Endothelial cell of umbilical vein (primary cell): ENCODE data around the gene CPNE6.

Source experiments
- CTCF ChIP-seq, 2 donors: IDR thresholded peaks; 1 replicate in 1 of 2; 2 replicates in 1 of 2; pipeline ENCODE4 v1.5.1; 2011; ENCODE audit warnings: low read length in 2 of 2, mild to moderate bottlenecking in 2 of 2, moderate library complexity in 2 of 2, control low read depth in 1 of 2, inconsistent platforms in 1 of 2, low read depth in 1 of 2; ENCODE audit not compliant: insufficient read depth in 1 of 2; ENCODE audit errors: extremely low read depth in 1 of 2
- EZH2 ChIP-seq: IDR thresholded peaks from 2 replicates; pipeline ENCODE4 v1.6.1; 2012; ENCODE audit warnings: borderline replicate concordance, low read depth, mild to moderate bottlenecking, moderate library complexity, low read length, inconsistent platforms; ENCODE audit not compliant: severe bottlenecking
- FOS ChIP-seq: IDR thresholded peaks from 2 replicates; pipeline ENCODE4 v1.6.1; 2011; ENCODE audit warnings: mild to moderate bottlenecking, low read length, moderate library complexity, borderline replicate concordance; ENCODE audit not compliant: insufficient read depth
- JUN ChIP-seq: IDR thresholded peaks from 2 replicates; pipeline ENCODE4 v1.6.1; 2011; ENCODE audit warnings: borderline replicate concordance, low read depth; ENCODE audit not compliant: insufficient read length, insufficient read depth
- MYC ChIP-seq: IDR thresholded peaks from one replicate; pipeline ENCODE4 v1.6.1; 2011; ENCODE audit warnings: mild to moderate bottlenecking, low read depth, low read length
- POLR2A ChIP-seq: IDR thresholded peaks from 2 replicates; pipeline ENCODE4 v1.6.1; 2012; ENCODE audit warnings: low read depth, mild to moderate bottlenecking, control low read depth, low read length
- POLR2AphosphoS5 ChIP-seq: IDR thresholded peaks from 2 replicates; pipeline ENCODE4 v1.6.1; 2012; ENCODE audit warnings: low read depth, mild to moderate bottlenecking, control low read depth, low read length, moderate library complexity; ENCODE audit not compliant: insufficient read depth
- TF ChIP-seq, protein P1 (sequence below): IDR thresholded peaks from 2 replicates; pipeline ENCODE4 v1.6.1; 2011; ENCODE audit not compliant: insufficient read depth, insufficient read length

DNA sequence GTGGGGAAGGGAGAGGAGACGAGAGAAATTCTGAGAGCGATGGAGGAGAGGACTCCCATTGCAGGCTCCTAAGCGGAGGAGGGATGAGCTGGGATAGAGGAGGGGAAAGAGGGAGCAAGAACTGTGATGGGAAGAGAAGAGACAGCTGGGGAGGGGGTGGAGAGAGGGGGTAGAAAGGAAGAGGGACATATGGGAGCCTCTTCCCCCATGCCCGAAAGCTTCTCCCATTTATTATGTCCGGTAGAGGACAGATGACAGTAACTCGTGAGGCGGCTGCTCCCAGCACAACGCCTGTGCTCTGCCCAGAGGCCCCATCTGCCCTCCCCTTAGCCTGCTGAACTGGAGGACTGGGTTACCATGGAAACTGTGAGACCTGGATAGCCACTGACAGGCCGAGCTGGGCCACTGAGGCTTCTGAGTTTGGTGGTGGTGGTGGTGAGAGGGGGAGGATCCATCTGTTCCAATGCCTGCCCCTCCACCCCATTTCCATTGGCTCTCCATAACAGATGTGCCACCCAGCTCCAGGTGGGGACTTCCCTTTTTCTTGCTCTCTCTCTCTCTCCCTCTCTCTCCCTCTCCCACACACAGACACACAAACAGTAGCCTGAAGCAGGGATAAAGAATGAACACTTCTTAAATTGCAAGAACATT lies 8.3 kb downstream of the CPNE6 start:
- no peak for TF ChIP-seq MYC
- no peak for TF ChIP-seq EZH2
- TF ChIP-seq CTCF (IDR thresholded peaks at IDR 0.05; ENCODE audit: extremely low read depth in 1 of 2, insufficient read depth in 1 of 2, low read depth in 1 of 2, low read length in 2 of 2): no peak
- TF ChIP-seq POLR2AphosphoS5: no peak
- TF ChIP-seq JUN: no peak
- TF ChIP-seq POLR2A: no peak
- TF ChIP-seq, protein P1, sequence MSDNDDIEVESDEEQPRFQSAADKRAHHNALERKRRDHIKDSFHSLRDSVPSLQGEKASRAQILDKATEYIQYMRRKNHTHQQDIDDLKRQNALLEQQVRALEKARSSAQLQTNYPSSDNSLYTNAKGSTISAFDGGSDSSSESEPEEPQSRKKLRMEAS: no peak
- TF ChIP-seq FOS: no peak
